GM19023 (cell line): ENCODE data around the gene TOP2B.

Source experiments
- ATAC-seq: cut with Tn5 transposase; IDR thresholded peaks from one replicate; pipeline ENCODE4 v1.9.1; 2021; ENCODE audit warnings: mild to moderate bottlenecking, moderate library complexity; ENCODE audit not compliant: unreplicated experiment

TOP2B gene, protein sequence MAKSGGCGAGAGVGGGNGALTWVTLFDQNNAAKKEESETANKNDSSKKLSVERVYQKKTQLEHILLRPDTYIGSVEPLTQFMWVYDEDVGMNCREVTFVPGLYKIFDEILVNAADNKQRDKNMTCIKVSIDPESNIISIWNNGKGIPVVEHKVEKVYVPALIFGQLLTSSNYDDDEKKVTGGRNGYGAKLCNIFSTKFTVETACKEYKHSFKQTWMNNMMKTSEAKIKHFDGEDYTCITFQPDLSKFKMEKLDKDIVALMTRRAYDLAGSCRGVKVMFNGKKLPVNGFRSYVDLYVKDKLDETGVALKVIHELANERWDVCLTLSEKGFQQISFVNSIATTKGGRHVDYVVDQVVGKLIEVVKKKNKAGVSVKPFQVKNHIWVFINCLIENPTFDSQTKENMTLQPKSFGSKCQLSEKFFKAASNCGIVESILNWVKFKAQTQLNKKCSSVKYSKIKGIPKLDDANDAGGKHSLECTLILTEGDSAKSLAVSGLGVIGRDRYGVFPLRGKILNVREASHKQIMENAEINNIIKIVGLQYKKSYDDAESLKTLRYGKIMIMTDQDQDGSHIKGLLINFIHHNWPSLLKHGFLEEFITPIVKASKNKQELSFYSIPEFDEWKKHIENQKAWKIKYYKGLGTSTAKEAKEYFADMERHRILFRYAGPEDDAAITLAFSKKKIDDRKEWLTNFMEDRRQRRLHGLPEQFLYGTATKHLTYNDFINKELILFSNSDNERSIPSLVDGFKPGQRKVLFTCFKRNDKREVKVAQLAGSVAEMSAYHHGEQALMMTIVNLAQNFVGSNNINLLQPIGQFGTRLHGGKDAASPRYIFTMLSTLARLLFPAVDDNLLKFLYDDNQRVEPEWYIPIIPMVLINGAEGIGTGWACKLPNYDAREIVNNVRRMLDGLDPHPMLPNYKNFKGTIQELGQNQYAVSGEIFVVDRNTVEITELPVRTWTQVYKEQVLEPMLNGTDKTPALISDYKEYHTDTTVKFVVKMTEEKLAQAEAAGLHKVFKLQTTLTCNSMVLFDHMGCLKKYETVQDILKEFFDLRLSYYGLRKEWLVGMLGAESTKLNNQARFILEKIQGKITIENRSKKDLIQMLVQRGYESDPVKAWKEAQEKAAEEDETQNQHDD (N-terminal part only)

DNA sequence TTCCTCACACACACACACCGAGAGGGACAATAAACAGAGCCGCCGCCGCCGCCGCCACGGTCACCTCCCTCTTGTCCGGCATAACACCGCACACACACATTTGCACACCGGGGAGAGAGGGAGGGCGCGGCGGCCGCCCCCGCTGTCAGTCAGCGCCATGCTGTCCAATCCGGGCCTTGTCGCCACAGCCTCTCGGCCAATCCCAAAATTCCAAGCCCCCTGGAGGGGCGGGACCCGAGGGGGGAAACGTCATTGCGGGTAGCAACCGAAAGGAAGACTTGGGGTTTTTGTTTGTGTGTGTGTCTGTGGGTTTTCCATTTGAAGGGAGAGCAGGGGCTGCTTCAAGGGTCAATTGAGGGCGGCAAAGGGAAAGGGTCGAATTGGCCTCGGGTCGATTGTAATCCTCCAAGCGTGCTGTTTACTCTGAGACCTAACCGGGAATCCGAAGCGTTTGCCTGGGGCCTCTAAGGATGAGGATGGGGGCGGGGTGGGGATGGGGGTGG is at the start of gene TOP2B:
Gene TOP2B, minus strand, starts transcription at position 96 of the 503 bp plus-strand sequence. CDS start 610 bp downstream, outside the sequence.
- ATAC-seq = peak; percentile 92

DNA sequence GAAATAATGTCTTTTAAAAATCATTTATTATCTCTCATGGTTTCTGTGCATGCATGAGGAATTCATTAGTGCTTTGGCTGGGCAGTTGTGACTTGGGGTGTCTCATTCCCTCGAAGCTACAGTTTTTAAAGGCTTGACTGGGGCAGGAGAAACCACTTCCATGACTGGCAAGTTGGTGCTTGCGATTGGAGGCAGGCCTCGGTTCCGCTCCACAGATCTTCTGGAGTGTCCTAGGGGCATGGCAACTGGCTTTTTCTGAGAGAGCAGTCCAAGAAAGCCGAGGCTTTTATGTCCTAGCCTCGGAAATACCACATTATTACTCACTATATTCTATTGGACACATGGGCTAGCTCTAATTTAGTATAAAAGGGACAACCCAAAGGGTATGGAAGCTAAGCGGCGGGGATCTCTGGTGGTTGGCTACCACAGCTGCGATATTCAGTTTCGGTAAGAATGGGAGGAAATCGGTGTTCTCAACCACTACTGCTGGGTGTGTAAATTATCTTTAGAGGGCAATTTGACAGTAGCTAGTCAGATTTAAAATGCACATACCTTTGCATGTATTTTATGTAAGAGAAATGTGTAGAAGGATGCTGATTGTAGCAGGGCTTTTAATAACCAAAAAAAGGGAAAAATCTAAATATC is 48.8 kb upstream of the TOP2B start:
- ATAC-seq = no peak

GRCh38 chr3:25711090-25711489 is 46.4 kb upstream of the TOP2B start:
- no peak for ATAC-seq

- ATAC-seq = no peak
Observed at GRCh38 chr3:25708036-25708435, 43.3 kb upstream of the TOP2B start.

- ATAC-seq = no peak
Observed at GRCh38 chr3:25707268-25707926, 42.7 kb upstream of the TOP2B start.

DNA sequence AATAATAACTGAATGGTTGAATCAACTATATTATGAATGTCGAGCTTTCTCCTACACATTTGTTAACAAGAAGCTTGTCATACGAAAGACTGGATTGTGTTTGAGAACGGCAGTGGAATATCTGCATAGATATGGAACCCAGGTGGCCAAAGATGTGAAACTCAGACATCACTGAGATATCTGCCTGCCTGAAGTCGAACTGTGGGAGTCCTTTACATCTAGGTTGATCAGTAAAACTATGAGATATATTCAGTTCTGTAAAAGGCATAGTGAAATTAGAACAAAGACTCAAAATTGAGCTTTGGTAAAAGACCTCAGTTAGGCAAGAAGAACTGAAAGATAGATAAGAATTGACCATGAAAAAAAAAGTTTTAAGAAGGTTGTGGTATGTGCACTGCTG is 41.5 kb upstream of the TOP2B start:
- no peak for ATAC-seq

- ATAC-seq = no peak
Observed at GRCh38 chr3:25697553-25697952, 32.8 kb upstream of the TOP2B start.

GRCh38 chr3:25695731-25696420 is 31.2 kb upstream of the TOP2B start:
- ATAC-seq = no peak

DNA sequence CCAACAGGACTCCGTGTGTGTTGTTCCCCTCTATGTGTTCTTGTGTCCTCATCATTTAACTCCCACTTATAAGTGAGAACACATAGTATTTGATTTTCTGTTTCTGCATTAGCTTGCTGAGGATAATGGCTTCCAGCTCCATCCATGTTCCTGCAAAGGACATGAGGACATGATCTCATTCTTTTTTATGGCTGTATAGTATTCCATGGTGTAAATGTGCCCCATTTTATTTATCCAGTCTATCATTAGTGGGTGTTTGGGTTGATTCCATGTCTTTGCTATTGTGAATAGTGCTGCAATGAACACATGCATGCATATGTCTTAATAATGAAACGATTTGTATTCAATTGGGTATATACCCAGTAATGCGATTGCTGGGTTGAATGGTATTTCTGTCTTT is 28.5 kb upstream of the TOP2B start:
- no peak for ATAC-seq

DNA sequence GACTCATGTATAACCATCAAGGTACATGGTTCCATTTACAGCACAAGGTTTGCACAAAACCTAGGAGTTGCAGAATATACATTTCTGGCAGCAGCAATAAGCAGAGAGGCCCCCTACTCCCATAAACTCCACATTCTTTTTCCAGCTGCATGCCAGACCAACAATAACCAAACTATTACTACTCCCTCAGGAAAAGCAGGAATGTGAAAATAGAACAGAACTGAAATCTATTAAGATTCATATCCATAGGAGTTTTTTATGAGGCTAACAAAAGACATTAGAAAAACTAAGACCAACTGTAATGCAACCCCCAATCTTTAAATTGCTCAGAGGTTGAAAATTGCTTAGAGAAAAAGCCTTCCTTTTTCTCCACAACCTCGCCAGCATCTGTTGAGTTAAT is 27.6 kb upstream of the TOP2B start:
- no peak for ATAC-seq

DNA sequence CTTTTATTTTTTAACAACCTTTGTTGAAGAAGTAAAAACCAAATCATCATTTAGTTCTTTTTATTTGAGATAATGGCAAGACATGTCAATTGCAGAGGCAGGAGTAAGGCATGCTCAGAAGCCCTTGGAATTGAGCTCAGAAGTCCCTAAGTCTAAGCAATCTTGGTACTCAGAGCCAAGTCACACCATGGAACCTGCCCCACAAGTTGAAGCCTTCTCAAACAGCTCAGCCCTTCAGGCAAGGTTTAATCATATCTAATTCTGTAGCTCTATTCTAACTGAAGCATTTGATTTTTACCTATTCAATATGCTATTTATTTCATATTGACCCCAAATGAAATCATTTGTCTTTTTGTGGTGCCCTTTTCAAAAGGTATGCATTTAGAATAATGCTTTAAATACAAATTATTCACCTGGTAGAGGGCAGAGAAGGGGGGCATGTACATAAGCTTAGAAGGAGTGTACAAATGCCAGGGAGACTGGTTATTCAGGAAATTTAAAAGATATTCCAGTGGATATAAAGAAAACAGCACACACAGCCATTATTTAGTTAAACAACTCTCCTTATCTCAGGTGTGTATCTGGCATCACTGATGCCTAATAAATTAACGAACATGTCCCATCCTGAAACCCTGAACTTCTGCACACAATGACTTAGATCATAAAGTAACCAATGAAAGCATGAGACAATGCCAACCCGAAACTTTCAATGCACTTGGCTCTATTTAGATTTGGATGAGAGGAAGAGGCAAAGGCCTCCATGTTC is 26.2 kb upstream of the TOP2B start:
- ATAC-seq = no peak

DNA sequence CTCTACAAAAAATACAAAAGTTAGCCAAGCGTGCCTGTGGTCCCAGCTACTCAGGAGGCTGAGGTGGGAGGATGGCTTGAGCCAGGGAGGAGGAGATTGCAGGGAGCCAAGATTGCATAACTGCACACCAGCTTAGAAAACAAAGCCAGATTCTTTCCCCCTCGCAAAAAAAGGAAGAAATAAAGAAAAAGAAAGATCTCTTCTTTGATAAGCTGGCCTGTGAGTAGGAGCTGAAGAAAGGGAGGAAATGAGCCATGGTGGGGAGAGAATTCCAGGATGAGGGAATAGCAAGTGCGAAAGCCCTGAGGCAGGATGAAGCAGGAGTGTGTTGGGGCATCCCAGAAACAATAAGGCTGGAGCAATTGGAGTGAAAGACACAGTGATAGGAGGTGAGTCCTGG is 24.5 kb upstream of the TOP2B start:
- no peak for ATAC-seq

GRCh38 chr3:25687742-25688141 is 23.0 kb upstream of the TOP2B start:
- ATAC-seq = no peak

- ATAC-seq = no peak
Observed at GRCh38 chr3:25686766-25687165, 22.1 kb upstream of the TOP2B start.

- no peak for ATAC-seq
Observed at GRCh38 chr3:25683882-25684281, 19.2 kb upstream of the TOP2B start.

DNA sequence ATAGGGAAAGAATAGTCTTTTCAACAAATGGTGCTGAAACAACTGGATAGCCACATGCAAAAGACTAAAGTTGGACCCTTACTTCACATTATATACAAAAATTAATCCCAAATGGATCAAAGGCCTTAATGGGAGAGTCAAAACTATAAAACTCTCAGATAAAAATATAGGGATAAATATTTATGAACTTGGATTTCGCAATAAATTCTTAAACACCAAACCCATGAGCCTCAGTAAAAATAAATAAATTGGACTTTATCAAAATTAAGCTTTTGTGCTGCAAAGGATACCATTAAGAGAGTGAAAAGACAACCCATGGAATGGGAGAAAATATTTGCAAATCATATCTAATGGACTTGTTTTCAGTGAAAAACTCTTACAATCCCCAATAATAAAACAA is 18.7 kb upstream of the TOP2B start:
- no peak for ATAC-seq

GRCh38 chr3:25679642-25680302 is 15.1 kb upstream of the TOP2B start:
- no peak for ATAC-seq

DNA sequence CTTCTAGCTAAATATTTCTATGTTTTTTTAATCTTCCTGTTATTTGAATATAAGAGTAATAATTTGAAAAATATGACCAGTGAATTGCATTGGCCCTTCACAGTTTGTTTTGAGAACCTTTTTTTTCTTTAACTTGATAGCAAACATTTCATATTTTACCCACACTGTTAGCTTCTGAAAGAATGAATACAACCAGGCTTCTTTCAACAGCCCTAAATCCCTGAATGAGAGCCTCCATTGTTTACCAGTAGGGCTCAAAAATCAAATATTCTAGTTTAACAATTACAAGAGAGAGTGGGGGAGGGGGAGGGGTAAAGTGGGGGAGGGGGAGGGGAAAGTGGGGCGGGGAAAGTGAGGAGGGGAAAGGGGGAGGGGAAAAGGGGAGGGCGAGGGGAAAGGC is 14.5 kb upstream of the TOP2B start:
- no peak for ATAC-seq
